IMR-90 (cell line): ENCODE measurements around the gene MYCBPAP. TPM values are rescaled to one million over a fixed set of nuclear protein-coding genes. Genes with fewer than 3 reads are reported as not detected.
A peak's percentile ranks its signal among the peaks of the same experiment; 100 is the strongest.

Source experiments
- ATAC-seq: fragments of 200-7000 bp; cut with Tn5 transposase; 2 replicates; pipeline ENCODE4 v1.9.1; 2020; ENCODE audit warnings: low read depth, mild to moderate bottlenecking, moderate library complexity
- BruUV-seq: library from RNA; stranded (reverse); fragments of 400-500 nt; replicated peaks from 2 replicates; lab custom pipeline; 2021; lab: Mats Ljungman, UMichigan
- CTCF ChIA-PET: fragments of 300-600 bp; formaldehyde crosslinking; extraction: SDS; loops from one replicate; lab custom pipeline; 2021; ENCODE audit warnings: antibody characterized with exemption; lab: Yijun Ruan, JAX
- POLR2A ChIA-PET: fragments of 300-600 bp; sonication (Branson Sonifier 250); formaldehyde crosslinking; loops from one replicate; lab custom pipeline; 2022; ENCODE audit warnings: antibody characterized with exemption; ENCODE audit not compliant: unreplicated experiment; lab: Charles Lee
- DNase-seq: peaks from one replicate; pipeline ENCODE4 v3.0.0; 2013
- H2AFZ ChIP-seq: replicated peaks from 2 replicates; pipeline ENCODE3; 2013; ENCODE audit warnings: low read length, mild to moderate bottlenecking; ENCODE audit not compliant: poor library complexity
- H2AK5ac ChIP-seq: 2 replicates; pipeline ENCODE4 v1.6.1; 2013; ENCODE audit warnings: low read depth, low read length, inconsistent platforms
- H2AK9ac ChIP-seq: replicated peaks from 2 replicates; pipeline ENCODE3; 2013; ENCODE audit warnings: mild to moderate bottlenecking, low read depth, low read length, moderate library complexity; ENCODE audit not compliant: poor library complexity
- H2BK120ac ChIP-seq: 2 replicates; pipeline ENCODE4 v1.6.1; 2013; ENCODE audit warnings: low read depth, low read length, inconsistent platforms
- H2BK15ac ChIP-seq: 3 replicates; pipeline ENCODE4 v1.6.1; 2013; ENCODE audit warnings: low read depth, low read length, inconsistent platforms
- H2BK20ac ChIP-seq: 2 replicates; pipeline ENCODE4 v1.6.1; 2013; ENCODE audit warnings: low read depth, mild to moderate bottlenecking, inconsistent platforms, low read length, moderate library complexity
- H2BK5ac ChIP-seq: 2 replicates; pipeline ENCODE4 v1.6.1; 2013; ENCODE audit warnings: mild to moderate bottlenecking, low read depth, low read length, inconsistent platforms; ENCODE audit not compliant: poor library complexity, severe bottlenecking
- H3K14ac ChIP-seq: replicated peaks from 2 replicates; pipeline ENCODE4 v1.6.1; 2013; ENCODE audit warnings: low read depth, low read length, inconsistent platforms
- H3K18ac ChIP-seq: 2 replicates; pipeline ENCODE4 v1.6.1; 2013; ENCODE audit warnings: low read depth, low read length, control low read depth
- H3K23ac ChIP-seq: 2 replicates; pipeline ENCODE4 v1.6.1; 2013; ENCODE audit warnings: low read depth, low read length, inconsistent platforms
- H3K27ac ChIP-seq: 2 replicates; pipeline ENCODE4 v1.5.1; 2013; ENCODE audit warnings: mild to moderate bottlenecking, control low read depth, low read length; ENCODE audit not compliant: insufficient read depth
- H3K27me3 ChIP-seq: 2 replicates; pipeline ENCODE4 v1.6.1; 2013; ENCODE audit warnings: low read length; ENCODE audit not compliant: control insufficient read depth, insufficient read depth
- H3K36me3 ChIP-seq: 2 replicates; pipeline ENCODE4 v1.6.1; 2013; ENCODE audit warnings: low read length, mixed read lengths; ENCODE audit not compliant: control insufficient read depth, insufficient read depth
- H3K4ac ChIP-seq: 2 replicates; pipeline ENCODE4 v1.6.1; 2013; ENCODE audit warnings: low read depth, low read length, inconsistent platforms
- H3K4me1 ChIP-seq: 2 replicates; pipeline ENCODE4 v1.6.1; 2013; ENCODE audit warnings: low read length, mixed read lengths; ENCODE audit not compliant: control insufficient read depth, insufficient read depth
- H3K4me2 ChIP-seq: 2 replicates; pipeline ENCODE4 v1.6.1; 2013; ENCODE audit warnings: low read depth, mild to moderate bottlenecking, control low read depth, low read length, moderate library complexity
- H3K4me3 ChIP-seq: 2 replicates; pipeline ENCODE4 v1.5.1; 2013; ENCODE audit warnings: low read depth, mild to moderate bottlenecking, control low read depth, low read length, moderate library complexity; ENCODE audit not compliant: insufficient read depth
- H3K56ac ChIP-seq: 2 replicates; pipeline ENCODE4 v1.6.1; 2013; ENCODE audit warnings: low read length, inconsistent platforms; ENCODE audit not compliant: insufficient read depth; ENCODE audit errors: extremely low read depth
- H3K79me1 ChIP-seq, 2 experiments: 2 replicates each; pipeline ENCODE4 v1.6.1; 2013; ENCODE audit warnings: low read length in 2 of 2, inconsistent platforms in 1 of 2, low read depth in 1 of 2
- H3K9ac ChIP-seq: 2 replicates; pipeline ENCODE4 v1.6.1; 2013; ENCODE audit warnings: low read depth, low read length, control low read depth
- H3K9me1 ChIP-seq: 2 replicates; pipeline ENCODE4 v1.6.1; 2013; ENCODE audit warnings: low read length, inconsistent platforms; ENCODE audit not compliant: insufficient read depth
- H3K9me3 ChIP-seq: 2 replicates; pipeline ENCODE4 v1.6.1; 2013; ENCODE audit warnings: low read length; ENCODE audit not compliant: control insufficient read depth, insufficient read depth
- H4K20me1 ChIP-seq: 2 replicates; pipeline ENCODE4 v1.6.1; 2013; ENCODE audit warnings: low read length, inconsistent platforms; ENCODE audit not compliant: insufficient read depth
- H4K5ac ChIP-seq: 2 replicates; pipeline ENCODE4 v1.6.1; 2013; ENCODE audit warnings: mild to moderate bottlenecking, low read depth, low read length, control low read depth
- H4K8ac ChIP-seq, 2 experiments: 2 replicates each; pipeline ENCODE4 v1.6.1; 2013; ENCODE audit warnings: low read depth in 2 of 2, low read length in 2 of 2, control low read depth in 1 of 2, inconsistent platforms in 1 of 2
- H4K91ac ChIP-seq: 2 replicates; pipeline ENCODE4 v1.6.1; 2013; ENCODE audit warnings: low read depth, low read length, inconsistent platforms; ENCODE audit not compliant: insufficient read depth
- BHLHE40 ChIP-seq: fragments of 150-350 bp; IDR thresholded peaks from 2 replicates; pipeline ENCODE4 v1.6.1; 2016; ENCODE audit warnings: mild to moderate bottlenecking, low read depth, low read length
- CEBPB ChIP-seq: IDR thresholded peaks from 2 replicates; pipeline ENCODE4 v1.6.1; 2012; ENCODE audit warnings: low read depth, low read length, improper control_type of control experiment
- ELK1 ChIP-seq: fragments of 150-350 bp; IDR thresholded peaks from 2 replicates; pipeline ENCODE4 v1.6.1; 2016; ENCODE audit warnings: low read depth, mild to moderate bottlenecking, low read length, moderate library complexity, borderline replicate concordance
- FOS ChIP-seq: fragments of 150-350 bp; IDR thresholded peaks from 2 replicates; pipeline ENCODE4 v1.6.1; 2016; ENCODE audit warnings: low read depth, low read length
- MAFK ChIP-seq: IDR thresholded peaks from 2 replicates; pipeline ENCODE4 v1.6.1; 2012; ENCODE audit warnings: low read depth, low read length, improper control_type of control experiment
- MAZ ChIP-seq: IDR thresholded peaks from 2 replicates; pipeline ENCODE4 v1.6.1; 2012; ENCODE audit warnings: low read depth, mild to moderate bottlenecking, low read length, improper control_type of control experiment, moderate library complexity, borderline replicate concordance
- MXI1 ChIP-seq: IDR thresholded peaks from 2 replicates; pipeline ENCODE4 v1.6.1; 2012; ENCODE audit warnings: low read depth, mild to moderate bottlenecking, low read length, moderate library complexity, borderline replicate concordance
- NFE2L2 ChIP-seq: fragments of 150-350 bp; IDR thresholded peaks from 2 replicates; pipeline ENCODE4 v1.6.1; 2016; ENCODE audit warnings: low read depth, mild to moderate bottlenecking, low read length
- RAD21 ChIP-seq: IDR thresholded peaks from 2 replicates; pipeline ENCODE4 v1.6.1; 2012; ENCODE audit warnings: low read length, improper control_type of control experiment
- RCOR1 ChIP-seq: IDR thresholded peaks from 2 replicates; pipeline ENCODE4 v1.6.1; 2012; ENCODE audit warnings: mild to moderate bottlenecking, low read length, improper control_type of control experiment; ENCODE audit not compliant: insufficient replicate concordance
- RFX5 ChIP-seq: IDR thresholded peaks from 2 replicates; pipeline ENCODE4 v1.8.0; 2012; ENCODE audit warnings: low read depth, mild to moderate bottlenecking, low read length, moderate library complexity
- SMC3 ChIP-seq: fragments of 150-350 bp; IDR thresholded peaks from 2 replicates; pipeline ENCODE4 v1.6.1; 2016; ENCODE audit warnings: low read depth, mild to moderate bottlenecking, antibody characterized with exemption, low read length, moderate library complexity
- USF2 ChIP-seq: fragments of 150-350 bp; IDR thresholded peaks from 2 replicates; pipeline ENCODE4 v1.6.1; 2017; ENCODE audit warnings: mild to moderate bottlenecking, antibody characterized with exemption, low read length, low read depth
- WGBS, 2 experiments: methylation state at CpG; one replicate each; pipeline versions ENCODE4 v1.1.5 to v1.1.7; 2013; ENCODE audit warnings: missing lambda C conversion rate in 2 of 2; ENCODE audit not compliant: insufficient read length in 1 of 2; ENCODE audit errors: extremely low coverage in 2 of 2; 5-methylcytosine and 5-hydroxymethylcytosine counted together
- dilution Hi-C: fragments of 300-500 bp; cut with HindIII; formaldehyde crosslinking; loops from one replicate; pipeline ENCODE4 v1.14.3; 2018; ENCODE audit warnings: low sequenced_read_pairs; ENCODE audit not compliant: unreplicated experiment
- in situ Hi-C: fragments of 300-500 bp; cut with MboI; formaldehyde crosslinking; loops from 3 replicates; pipeline ENCODE4 v1.14.3; 2019; ENCODE audit warnings: low sequenced_read_pairs, inconsistent platforms, mixed read lengths
- intact Hi-C: fragments of 100-400 bp; cut with micrococcal nuclease; formaldehyde crosslinking; loops from 2 replicates; pipeline ENCODE4 v1.10.0; 2022
- polyA plus RNA-seq, 3 experiments: library from polyadenylated mRNA; depleted of rRNA; stranded (reverse); fragments of >200 nt; gene quantifications; 2 replicates each; pipeline ENCODE4 v1.2.3, GENCODE V29; 2012; ENCODE audit warnings: low replicate concordance in 1 of 3
- total RNA-seq: library from RNA; depleted of rRNA; stranded (reverse); fragments of >200 nt; gene quantifications from 2 replicates; pipeline ENCODE4 v1.2.3, GENCODE V29; 2012

The MYCBPAP gene
- total and polyA plus RNA-seq, 2 of the 4 experiments (the other 2 are of a cell fraction) = 0.17 to 0.18 TPM

- no peak for TF ChIP-seq ELK1
- no peak for TF ChIP-seq SMC3
- no peak for TF ChIP-seq FOS
- TF ChIP-seq MXI1 = no peak
Observed at GRCh38 chr17:50469671-50470305, 38.5 kb upstream of the MYCBPAP start (continued).

GRCh38 chr17:50470426-50470825 lies 37.8 kb upstream of the MYCBPAP start:
- Histone ChIP-seq H2BK120ac (no peak overlapping the region), H2BK15ac (no peak overlapping the region), H2AK5ac (no peak overlapping the region), H3K23ac (no peak overlapping the region), H3K4me1 (peaks cover 2% of the 10 kb centered on the region), H3K27ac (no peak overlapping the region), H3K4me2 (no peak overlapping the region), H4K8ac (no peak overlapping the region), H3K18ac (no peak overlapping the region), H3K9me1 (no peaks in the 10 kb centered on the region), H3K36me3 (peaks cover 14% of the 10 kb centered on the region; the same call in 1 of the 2 replicates), H4K5ac (no peak overlapping the region), H4K20me1 (no peaks in the 10 kb centered on the region; the same call in 1 of the 2 replicates), H3K56ac (no peak overlapping the region), H3K14ac (no peak overlapping the region), H2AFZ (no peak overlapping the region), H4K91ac (no peak overlapping the region), H2BK20ac (no peak overlapping the region), H3K9me3 (no peaks in the 10 kb centered on the region), H2BK5ac (no peak overlapping the region), H3K79me1 (no peaks in the 10 kb centered on the region), H3K27me3 (peaks cover 27% of the 10 kb centered on the region), H3K4ac (no peak overlapping the region), H2AK9ac (peak overlapping the region; percentile 5), H3K4me3 (no peak overlapping the region), H3K9ac (no peak overlapping the region)
- in situ Hi-C loops (no loop called here), intact Hi-C loops (no loop called here), dilution Hi-C loops (no loop called here)
- BruUV-seq = no TSS peak
- no peak for DNase-seq
- POLR2A ChIA-PET = no interaction called here
- CTCF ChIA-PET = no interaction called here
- 60% methylated on average over 2 of the region's 6 CpGs; no CpG with 5 or more reads in 1 of the 2 experiments for WGBS, 2 experiments
- no peak for ATAC-seq
- TF ChIP-seq FOS (no peak), MAFK (no peak), NFE2L2 (no peak), MXI1 (no peak), SMC3 (no peak), RAD21 (no peak), ELK1 (no peak), RFX5 (no peak), BHLHE40 (no peak), RCOR1 (no peak), CEBPB (no peak), MAZ (no peak), USF2 (no peak)
